ENCODE data around the gene NR4A1.

- TF ChIP-seq, protein P1, sequence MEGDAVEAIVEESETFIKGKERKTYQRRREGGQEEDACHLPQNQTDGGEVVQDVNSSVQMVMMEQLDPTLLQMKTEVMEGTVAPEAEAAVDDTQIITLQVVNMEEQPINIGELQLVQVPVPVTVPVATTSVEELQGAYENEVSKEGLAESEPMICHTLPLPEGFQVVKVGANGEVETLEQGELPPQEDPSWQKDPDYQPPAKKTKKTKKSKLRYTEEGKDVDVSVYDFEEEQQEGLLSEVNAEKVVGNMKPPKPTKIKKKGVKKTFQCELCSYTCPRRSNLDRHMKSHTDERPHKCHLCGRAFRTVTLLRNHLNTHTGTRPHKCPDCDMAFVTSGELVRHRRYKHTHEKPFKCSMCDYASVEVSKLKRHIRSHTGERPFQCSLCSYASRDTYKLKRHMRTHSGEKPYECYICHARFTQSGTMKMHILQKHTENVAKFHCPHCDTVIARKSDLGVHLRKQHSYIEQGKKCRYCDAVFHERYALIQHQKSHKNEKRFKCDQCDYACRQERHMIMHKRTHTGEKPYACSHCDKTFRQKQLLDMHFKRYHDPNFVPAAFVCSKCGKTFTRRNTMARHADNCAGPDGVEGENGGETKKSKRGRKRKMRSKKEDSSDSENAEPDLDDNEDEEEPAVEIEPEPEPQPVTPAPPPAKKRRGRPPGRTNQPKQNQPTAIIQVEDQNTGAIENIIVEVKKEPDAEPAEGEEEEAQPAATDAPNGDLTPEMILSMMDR (IDR thresholded peaks at IDR 0.05; ENCODE audit: insufficient read depth, low read depth, low read length) = no peak
- no peak for TF ChIP-seq EZH2 (IDR thresholded peaks at IDR 0.05; ENCODE audit: insufficient read depth, low read length)
These were observed 24.0 kb upstream of the NR4A1 start for GRCh38 chr12:52027085-52027843.

All from astrocyte (in vitro differentiated cells and primary cell).